D721Med (cell line): ENCODE data around the gene OR10G7.
"Not testable (repeated sequence)": the region's sequence is repeated elsewhere in the genome, so short reads cannot be mapped to it uniquely, and the experiment has no call there.

Experiments
- DNase-seq: peaks from one replicate; pipeline ENCODE4 v3.0.0; 2011; ENCODE audit warnings: low spot score; ENCODE audit not compliant: insufficient read length
- FAIRE-seq: peaks from 2 replicates; lab custom pipeline; 2011; peaks lifted over from hg19 to GRCh38; lab: Jason Lieb, UNC
- CTCF ChIP-seq: IDR thresholded peaks from 2 replicates; pipeline ENCODE4 v1.5.1; 2012; ENCODE audit warnings: mild to moderate bottlenecking, control low read depth; ENCODE audit not compliant: insufficient read depth; ENCODE audit errors: missing control alignments

Gene OR10G7

GRCh38 chr11:124043420-124043819, 2.3 kb upstream of the OR10G7 start:
- TF ChIP-seq CTCF: no peak
- DNase-seq (no peak), FAIRE-seq (no peak)

GRCh38 chr11:124039557-124039956, 1.6 kb downstream of the OR10G7 start:
- DNase-seq: no peak
- no peak for FAIRE-seq
- no peak for TF ChIP-seq CTCF

GRCh38 chr11:124036666-124037065, 4.5 kb downstream of the OR10G7 start:
- TF ChIP-seq CTCF: no peak
- FAIRE-seq: no peak
- DNase-seq: no peak

- FAIRE-seq (no peak), DNase-seq (no peak)
- TF ChIP-seq CTCF: no peak
Measured at GRCh38 chr11:124026498-124026897, 14.6 kb downstream of the OR10G7 start, which contains the start of gene OR10G8. Gene OR10G8, plus strand, starts transcription at chr11:124026798. Its CDS starts 2,825 bp downstream, at chr11:124029623.

- not testable (repeated sequence) for DNase-seq, FAIRE-seq
Measured at GRCh38 chr11:124015837-124016236, 25.3 kb downstream of the OR10G7 start.

- no peak for TF ChIP-seq CTCF
- FAIRE-seq: no peak
- DNase-seq: no peak
Measured at GRCh38 chr11:124012697-124013096, 28.4 kb downstream of the OR10G7 start, which contains the start of gene OR10G4. Gene OR10G4, plus strand, starts transcription at chr11:124012997. Its CDS starts 2,578 bp downstream, at chr11:124015575.

GRCh38 chr11:123995119-123995518, 46.0 kb downstream of the OR10G7 start, which contains the start of gene OR10G6:
Gene OR10G6, minus strand, starts transcription at chr11:123995161. Its CDS starts 0 bp downstream, at chr11:123995161.
- no peak for TF ChIP-seq CTCF
- FAIRE-seq (no peak), DNase-seq (no peak)
